ENCODE results near the gene ARFIP1.

- TF ChIP-seq CTCF (IDR thresholded peaks at IDR 0.05) (no peak), POLR2A (IDR thresholded peaks at IDR 0.05) (no peak), EP300 (IDR thresholded peaks at IDR 0.05) (no peak)
Measured at GRCh38 chr4:152909901-152910300, 130.1 kb downstream of the ARFIP1 start.
